ENCODE data around the gene TMEM217.

TMEM217 gene

GRCh38 chr6:37162740-37163139 is 95.2 kb downstream of the TMEM217 start:
- DNase-seq (ENCODE audit: low spot score) = no peak
